GM12874 (cell line): ENCODE results near the gene IGSF21.

ENCODE experiments used
- CTCF ChIP-seq: IDR thresholded peaks from 2 replicates; pipeline ENCODE4 v1.5.1; 2011; ENCODE audit warnings: low read depth, mild to moderate bottlenecking, control low read depth, low read length, moderate library complexity; ENCODE audit not compliant: insufficient read depth

The IGSF21 gene

GRCh38 chr1:18283601-18284385 is 176.2 kb downstream of the IGSF21 start:
- no peak for TF ChIP-seq CTCF

- no peak for TF ChIP-seq CTCF
These were observed 177.4 kb downstream of the IGSF21 start for GRCh38 chr1:18284805-18285537.

- no peak for TF ChIP-seq CTCF
These were observed 177.9 kb downstream of the IGSF21 start for GRCh38 chr1:18285538-18285924.

- TF ChIP-seq CTCF, result no peak
These were observed 181.1 kb downstream of the IGSF21 start for GRCh38 chr1:18288722-18289121.

- TF ChIP-seq CTCF, result no peak
These were observed 182.0 kb downstream of the IGSF21 start for GRCh38 chr1:18289597-18289996.

- TF ChIP-seq CTCF, result no peak
These were observed 183.3 kb downstream of the IGSF21 start for GRCh38 chr1:18290740-18291412.

- TF ChIP-seq CTCF, result no peak
These were observed 184.9 kb downstream of the IGSF21 start for GRCh38 chr1:18292531-18292930.
